GM23338 (cell line): Measurements from ENCODE around the gene SASS6. TPM values are rescaled to one million over a fixed set of nuclear protein-coding genes. Genes with fewer than 3 reads are reported as not detected.

Experiments
- ATAC-seq: fragments of 200-7000 bp; cut with Tn5 transposase; 3 replicates; pipeline ENCODE4 v1.9.1; 2020
- DNase-seq: peaks from one replicate; pipeline ENCODE4 v3.0.0-alpha.2; 2015; ENCODE audit warnings: low spot score
- H2AFZ ChIP-seq: fragments of 200-600 bp; sonication (generic); 2 replicates; pipeline ENCODE4 v1.8.0; 2016; ENCODE audit warnings: antibody characterized with exemption, mild to moderate bottlenecking, moderate library complexity
- H3F3A ChIP-seq: fragments of 200-600 bp; sonication (generic); replicated peaks from 2 replicates; pipeline ENCODE4 v1.8.0; 2017; ENCODE audit warnings: antibody characterized with exemption, mixed run types, low read depth
- H3K27ac ChIP-seq: fragments of 200-600 bp; sonication (generic); 2 replicates; pipeline ENCODE4 v1.6.1; 2016; ENCODE audit warnings: low read depth
- H3K27me3 ChIP-seq: fragments of 200-600 bp; sonication (generic); 2 replicates; pipeline ENCODE4 v1.8.0; 2016; ENCODE audit warnings: mild to moderate bottlenecking, mixed run types, moderate library complexity; ENCODE audit not compliant: insufficient read depth
- H3K36me3 ChIP-seq: fragments of 200-600 bp; sonication (generic); 2 replicates; pipeline ENCODE4 v1.8.0; 2016; ENCODE audit warnings: mild to moderate bottlenecking; ENCODE audit not compliant: insufficient read depth
- H3K4me1 ChIP-seq: fragments of 200-600 bp; sonication (generic); 2 replicates; pipeline ENCODE4 v1.8.0; 2016; ENCODE audit warnings: mild to moderate bottlenecking, moderate library complexity; ENCODE audit not compliant: insufficient read depth
- H3K4me2 ChIP-seq: fragments of 200-600 bp; sonication (generic); 2 replicates; pipeline ENCODE4 v1.7.1; 2017; ENCODE audit warnings: mixed run types
- H3K4me3 ChIP-seq: fragments of 200-600 bp; sonication (generic); 2 replicates; pipeline ENCODE4 v1.6.1; 2016; ENCODE audit warnings: mixed run types
- H3K79me2 ChIP-seq: fragments of 200-600 bp; sonication (generic); replicated peaks from 2 replicates; pipeline ENCODE4 v1.8.0; 2017; ENCODE audit warnings: mild to moderate bottlenecking; ENCODE audit not compliant: insufficient read depth
- H3K9me2 ChIP-seq: fragments of 200-600 bp; sonication (generic); 2 replicates; pipeline ENCODE4 v1.8.0; 2017; ENCODE audit not compliant: insufficient read depth
- H4K20me1 ChIP-seq: fragments of 200-600 bp; sonication (generic); replicated peaks from 2 replicates; pipeline ENCODE4 v1.8.0; 2017; ENCODE audit warnings: mild to moderate bottlenecking; ENCODE audit not compliant: insufficient read depth
- H3K27ac Mint-ChIP-seq: 2 replicates; pipeline ENCODE4 v1.8.0; 2020; ENCODE audit warnings: inconsistent platforms, mild to moderate bottlenecking, moderate library complexity, mixed read lengths
- H3K27me3 Mint-ChIP-seq: 3 replicates; pipeline ENCODE4 v1.8.0; 2022; ENCODE audit warnings: low read depth, mild to moderate bottlenecking, moderate library complexity, mixed read lengths, inconsistent platforms; ENCODE audit not compliant: insufficient read depth, poor library complexity
- H3K36me3 Mint-ChIP-seq: 3 replicates; pipeline ENCODE4 v1.8.0; 2021; ENCODE audit warnings: low read depth, mild to moderate bottlenecking, inconsistent platforms, moderate library complexity, mixed read lengths
- H3K4me1 Mint-ChIP-seq: 3 replicates; pipeline ENCODE4 v1.8.0; 2020; ENCODE audit warnings: mild to moderate bottlenecking, inconsistent platforms, mixed read lengths
- H3K4me3 Mint-ChIP-seq: 3 replicates; pipeline ENCODE4 v1.8.0; 2021; ENCODE audit warnings: moderate library complexity, mild to moderate bottlenecking, inconsistent platforms, mixed read lengths
- H3K9me3 Mint-ChIP-seq: 3 replicates; pipeline ENCODE4 v1.8.0; 2020; ENCODE audit warnings: moderate library complexity, mild to moderate bottlenecking, inconsistent platforms, mixed read lengths
- CREB1 ChIP-seq: fragments of 250-450 bp; sonication (Bioruptor Pico); IDR thresholded peaks from 2 replicates; pipeline ENCODE4 v1.5.0; 2020; ENCODE audit warnings: low read depth, mild to moderate bottlenecking, moderate library complexity
- CTCF ChIP-seq, 2 experiments: fragments of 200-600 bp in 1 of 2; sonication (generic) in 1 of 2; conservative IDR thresholded peaks; 2 replicates each; pipeline versions ENCODE4 v1.5.1 to v1.6.1; 2016 to 2017; ENCODE audit warnings: antibody characterized with exemption in 2 of 2, low read depth in 2 of 2, mild to moderate bottlenecking in 2 of 2, moderate library complexity in 1 of 2
- JUNB ChIP-seq: IDR thresholded peaks from one replicate; pipeline ENCODE4 v1.6.1; 2016; ENCODE audit warnings: antibody characterized with exemption; ENCODE audit not compliant: unreplicated experiment
- ZNF114 ChIP-seq: fragments of 250-450 bp; sonication (Bioruptor Pico); IDR thresholded peaks from 2 replicates; pipeline ENCODE4 v1.5.0; 2020; ENCODE audit warnings: mild to moderate bottlenecking, moderate library complexity
- ZNF462 ChIP-seq: fragments of 250-450 bp; sonication (Bioruptor Pico); IDR thresholded peaks from 2 replicates; pipeline ENCODE4 v1.5.0; 2020; ENCODE audit warnings: mild to moderate bottlenecking, moderate library complexity
- polyA plus RNA-seq: library from polyadenylated mRNA; unstranded; fragments of >200 nt; fragmentation: Nextera tagmentation; extraction: Ambion mirVana; gene quantifications from 2 replicates; pipeline ENCODE4 v1.2.1, GENCODE V29; 2016
- total RNA-seq: library from RNA; depleted of rRNA; stranded (reverse); fragments of >200 nt; shearing (Covaris generic); gene quantifications from 2 replicates; pipeline ENCODE4 v1.2.3, GENCODE V29; 2014
- TF ChIP-seq, protein P1 (sequence below): IDR thresholded peaks from 2 replicates; pipeline ENCODE4 v1.6.1; 2016; ENCODE audit warnings: antibody characterized with exemption

The SASS6 gene
- total and polyA plus RNA-seq, 2 experiments from 2014 or later = 17.0 to 21.1 TPM

GRCh38 chr1:100101564-100101963, 31.2 kb downstream of the SASS6 start:
- Mint-ChIP-seq H3K27me3 (peaks cover 1% of the 10 kb centered on the region), H3K4me1 (no peaks in the 10 kb centered on the region), H3K9me3 (no peaks in the 10 kb centered on the region), H3K27ac (no peak overlapping the region), H3K36me3 (peaks cover 75% of the 10 kb centered on the region), H3K4me3 (no peak overlapping the region)
- no peaks in the 10 kb centered on the region for H3K27me3 ChIP-seq
- H3K9me2 ChIP-seq = no peaks in the 10 kb centered on the region
- TF ChIP-seq JUNB (no peak), ZNF114 (CRISPR knock-in tag) (no peak), CREB1 (no peak), ZNF462 (CRISPR knock-in tag) (no peak), CTCF (conservative IDR thresholded peaks at IDR 0.05; ENCODE audit: low read depth in 2 of 2) (no peak)
- TF ChIP-seq, protein P1, sequence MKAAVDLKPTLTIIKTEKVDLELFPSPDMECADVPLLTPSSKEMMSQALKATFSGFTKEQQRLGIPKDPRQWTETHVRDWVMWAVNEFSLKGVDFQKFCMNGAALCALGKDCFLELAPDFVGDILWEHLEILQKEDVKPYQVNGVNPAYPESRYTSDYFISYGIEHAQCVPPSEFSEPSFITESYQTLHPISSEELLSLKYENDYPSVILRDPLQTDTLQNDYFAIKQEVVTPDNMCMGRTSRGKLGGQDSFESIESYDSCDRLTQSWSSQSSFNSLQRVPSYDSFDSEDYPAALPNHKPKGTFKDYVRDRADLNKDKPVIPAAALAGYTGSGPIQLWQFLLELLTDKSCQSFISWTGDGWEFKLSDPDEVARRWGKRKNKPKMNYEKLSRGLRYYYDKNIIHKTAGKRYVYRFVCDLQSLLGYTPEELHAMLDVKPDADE = no peak
- H2AFZ ChIP-seq = no peak overlapping the region
- no peak for ATAC-seq
- no peak overlapping the region for H3K27ac ChIP-seq
- no peaks in the 10 kb centered on the region for H3K79me2 ChIP-seq
- no peaks in the 10 kb centered on the region for H3F3A ChIP-seq
- no peak for DNase-seq
- peaks cover 20% of the 10 kb centered on the region; the same call in 1 of the 2 replicates for H3K36me3 ChIP-seq
- no peaks in the 10 kb centered on the region for H4K20me1 ChIP-seq
- H3K4me1 ChIP-seq = peaks cover 9% of the 10 kb centered on the region
- H3K4me3 ChIP-seq = no peak overlapping the region
- no peak overlapping the region for H3K4me2 ChIP-seq
